Activated CD8-positive, alpha-beta memory T cell treated with anti-CD3 and anti-CD28 coated beads, Interleukin-2, amount 50 U/mL, for 1 hour (primary cell): Measurements from ENCODE around the gene FAAP20.

Source experiments
- DNase-seq: peaks from one replicate; pipeline ENCODE4 v3.0.0-alpha.2; 2020; ENCODE audit errors: extremely low read depth

FAAP20 gene

GRCh38 chr1:2194898-2195673 is 514 bp upstream of the FAAP20 start:
- DNase-seq = peak; percentile 52

DNA sequence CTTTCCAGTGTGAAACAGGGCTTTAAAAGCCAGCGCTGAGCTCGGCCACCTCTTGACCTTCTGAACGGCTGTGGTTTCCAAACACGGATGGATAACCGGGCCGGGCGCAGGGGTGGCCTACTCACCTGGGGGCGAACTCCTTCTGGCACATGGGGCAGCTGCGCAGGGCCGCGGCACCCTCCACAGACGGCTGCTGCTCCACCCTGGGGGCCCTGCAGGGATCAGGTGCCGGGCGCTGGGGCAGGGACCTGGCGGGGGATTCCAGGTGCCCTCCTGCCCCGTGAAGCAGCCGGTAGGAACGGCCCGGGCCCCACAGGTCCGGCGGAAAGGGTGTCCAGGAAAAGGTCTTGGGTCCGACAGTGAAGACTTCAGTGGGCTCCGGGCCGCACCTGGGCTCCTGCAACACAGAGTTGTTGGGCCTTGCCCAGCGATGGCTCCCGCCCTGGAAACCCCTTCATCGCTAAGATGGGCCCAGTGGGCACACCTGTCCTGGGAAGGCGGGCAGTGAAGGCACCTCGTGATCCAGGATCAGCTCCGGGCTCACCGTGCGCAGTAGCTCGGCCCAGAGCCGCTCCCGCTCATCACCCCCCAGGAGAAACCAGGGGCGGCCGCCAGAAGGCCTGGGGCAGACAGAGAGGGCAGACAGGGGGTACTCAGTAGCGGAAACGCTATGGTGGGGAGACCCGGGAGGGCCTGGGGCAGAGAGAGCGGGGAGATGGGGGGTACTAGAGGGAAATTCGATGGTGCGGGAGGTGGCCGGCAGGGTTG is 874 bp downstream of the FAAP20 start:
- no peak for DNase-seq

DNA sequence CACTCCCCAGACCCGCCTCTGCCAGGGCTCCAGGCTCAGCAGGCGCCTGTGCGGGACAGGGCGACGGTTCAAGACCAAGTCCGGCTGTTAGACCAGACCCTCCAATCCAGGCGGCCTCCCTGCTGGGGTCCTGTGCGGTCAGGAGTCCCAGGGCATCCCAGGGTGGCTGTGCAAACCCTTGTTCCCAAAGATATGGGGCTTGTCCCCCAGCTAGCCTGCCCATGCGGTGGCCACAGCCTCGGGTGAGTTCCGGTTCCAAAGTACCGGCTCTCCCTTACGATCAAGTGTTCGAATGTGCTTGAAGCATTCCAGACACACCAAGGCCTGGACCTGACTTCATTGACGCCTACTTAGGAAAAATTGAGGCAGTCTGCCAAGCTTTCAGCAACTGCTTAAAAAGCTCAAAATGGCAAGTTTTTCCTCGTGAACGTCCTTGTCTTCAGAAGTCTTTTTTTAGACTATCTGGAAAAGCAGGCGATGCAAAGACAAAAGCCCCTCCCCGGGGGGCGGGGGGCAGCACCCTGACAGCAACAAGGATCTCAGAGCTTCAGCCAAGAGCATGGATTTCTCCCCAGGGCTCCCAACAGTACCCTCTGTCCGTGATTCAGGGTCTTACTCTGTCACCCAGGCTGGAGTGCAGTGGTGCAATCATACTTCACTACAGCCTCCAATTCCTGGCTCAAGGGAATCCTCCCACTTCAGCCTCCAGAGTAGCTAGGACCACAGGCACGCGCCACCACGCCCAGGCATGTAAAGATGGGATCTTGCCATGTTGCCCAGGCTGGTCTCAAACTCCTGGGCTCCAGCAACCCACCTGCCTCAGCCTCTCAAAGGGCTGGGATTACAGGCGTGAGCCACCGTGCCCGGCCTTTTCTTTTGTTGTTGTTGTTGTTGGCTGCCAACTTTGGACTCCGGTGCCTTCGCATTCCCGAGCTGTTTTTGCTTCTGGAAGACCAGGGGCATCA is 2.3 kb downstream of the FAAP20 start:
- DNase-seq = no peak

DNA sequence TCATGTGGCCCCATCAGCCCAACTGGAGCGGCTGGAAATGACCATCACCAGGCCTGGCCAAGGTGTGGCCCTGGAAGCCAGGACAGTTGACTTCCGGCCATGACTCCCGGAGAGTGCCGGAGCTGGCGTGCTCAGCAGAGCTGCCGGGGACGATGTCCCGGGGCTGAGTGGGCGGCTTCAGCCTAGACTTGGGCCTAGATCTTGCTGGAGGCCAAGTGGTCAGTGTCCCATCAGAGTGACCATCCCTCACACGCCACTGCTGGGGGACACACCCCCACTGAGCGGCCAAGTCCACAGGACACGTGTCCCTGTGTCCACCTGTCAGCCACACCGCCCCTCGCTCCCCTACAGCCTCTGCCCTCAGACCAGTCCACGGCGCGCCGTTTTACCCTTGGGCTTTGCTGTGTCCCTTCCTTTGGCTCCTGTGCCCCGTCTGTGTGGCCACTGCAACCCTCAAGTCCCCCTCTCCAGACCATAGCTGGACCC is 4.0 kb downstream of the FAAP20 start:
- DNase-seq = no peak

DNA sequence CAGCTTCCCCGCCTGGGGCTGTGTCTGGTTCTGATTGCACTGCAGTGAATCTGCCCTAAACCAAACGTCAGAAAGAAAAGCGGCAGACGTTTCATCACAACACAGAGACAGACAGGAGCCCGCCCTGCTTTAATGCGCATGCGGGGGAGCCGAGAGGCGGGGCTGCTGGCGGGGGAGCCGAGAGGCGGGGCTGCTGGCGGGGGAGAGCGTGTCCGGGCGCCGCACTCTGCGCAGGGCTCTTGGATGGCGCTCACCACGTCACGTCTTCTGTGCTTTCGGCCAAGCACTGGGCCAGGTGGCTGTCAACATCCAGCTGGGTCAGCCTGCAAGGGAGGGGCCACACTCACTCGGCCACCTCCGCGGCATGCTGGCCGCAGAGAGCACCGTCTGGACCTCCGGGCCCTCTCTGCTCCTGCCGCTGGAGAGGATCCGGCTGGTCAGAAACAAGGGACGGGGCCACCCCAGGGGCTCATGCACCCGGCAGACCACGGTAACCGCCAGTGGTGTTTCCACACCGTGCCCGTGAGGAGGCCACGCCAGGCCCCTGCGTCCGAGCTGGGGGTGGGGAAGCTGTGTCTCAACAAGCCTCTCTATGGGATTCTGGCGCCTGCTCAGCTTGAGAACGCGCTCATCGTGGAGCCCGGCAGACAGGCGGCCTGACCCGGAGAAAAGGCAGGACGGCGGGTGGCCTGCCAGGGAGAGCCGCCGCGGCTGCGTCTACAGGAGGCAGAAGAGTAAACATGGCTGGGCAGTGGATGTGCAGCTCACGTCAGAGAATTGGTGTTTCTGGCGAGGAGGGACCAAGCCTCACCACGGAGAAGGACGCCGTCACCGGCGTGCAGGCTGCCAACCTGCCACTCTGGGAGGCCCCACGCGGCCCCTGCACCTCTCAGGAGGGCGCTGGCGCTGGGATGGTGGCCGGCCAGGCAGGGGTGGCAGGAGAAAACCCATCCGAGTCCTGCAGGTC is 4.8 kb downstream of the FAAP20 start:
- peak; percentile 74 for DNase-seq

- DNase-seq = no peak
Measured at GRCh38 chr1:2188336-2188735, 6.2 kb downstream of the FAAP20 start.

GRCh38 chr1:2187619-2188018 is 7.0 kb downstream of the FAAP20 start:
- no peak for DNase-seq

DNA sequence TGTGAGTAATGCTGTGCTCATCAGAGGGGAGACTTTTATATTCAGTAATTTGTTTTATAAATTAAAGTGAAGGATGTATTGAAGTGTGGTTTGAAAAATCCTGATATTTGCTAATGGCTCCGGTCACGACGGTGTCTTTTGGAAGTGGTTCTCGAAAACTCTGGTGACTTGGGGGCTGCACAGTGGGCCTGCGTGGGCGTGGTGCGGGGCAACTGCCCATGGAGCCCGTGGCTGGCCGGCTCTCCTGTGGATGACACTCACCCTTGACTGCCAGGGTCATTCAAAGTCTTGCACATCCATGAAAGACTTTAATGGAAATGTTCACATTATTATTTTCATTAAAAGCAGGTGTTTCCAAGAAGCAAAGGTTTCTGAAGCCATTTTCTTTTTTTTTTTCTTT is 7.7 kb downstream of the FAAP20 start:
- no peak for DNase-seq

GRCh38 chr1:2185880-2186855 is 8.4 kb downstream of the FAAP20 start:
- no peak for DNase-seq

DNA sequence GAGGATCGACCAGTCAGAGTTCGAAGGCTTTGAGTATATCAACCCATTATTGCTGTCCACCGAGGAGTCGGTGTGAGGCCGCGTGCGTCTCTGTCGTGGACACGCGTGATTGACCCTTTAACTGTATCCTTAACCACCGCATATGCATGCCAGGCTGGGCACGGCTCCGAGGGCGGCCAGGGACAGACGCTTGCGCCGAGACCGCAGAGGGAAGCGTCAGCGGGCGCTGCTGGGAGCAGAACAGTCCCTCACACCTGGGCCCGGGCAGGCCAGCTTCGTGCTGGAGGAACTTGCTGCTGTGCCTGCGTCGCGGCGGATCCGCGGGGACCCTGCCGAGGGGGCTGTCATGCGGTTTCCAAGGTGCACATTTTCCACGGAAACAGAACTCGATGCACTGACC is 9.6 kb downstream of the FAAP20 start:
- DNase-seq = no peak

GRCh38 chr1:2184531-2184930 is 10.0 kb downstream of the FAAP20 start:
- no peak for DNase-seq

GRCh38 chr1:2183937-2184334 is 10.6 kb downstream of the FAAP20 start:
- no peak for DNase-seq

DNA sequence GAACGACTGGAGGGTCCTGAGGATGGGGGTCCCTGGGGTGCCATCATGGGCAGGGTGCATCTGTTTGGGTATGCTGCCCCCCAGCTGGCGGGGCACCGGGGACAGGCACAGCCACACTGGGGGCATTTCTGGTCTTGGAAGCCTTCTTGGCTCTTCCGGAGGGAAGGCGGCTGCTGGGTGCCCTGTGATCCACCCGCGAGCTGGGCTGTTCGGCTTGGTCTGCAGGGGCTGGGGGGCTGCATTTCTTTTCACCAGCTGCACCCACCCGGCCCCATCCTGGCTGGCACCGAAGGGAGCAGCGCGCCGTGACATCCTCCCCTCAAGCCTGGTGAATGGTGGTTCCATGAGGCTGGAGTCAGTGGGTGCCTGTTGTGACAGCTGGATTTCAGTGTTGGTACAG is 12.2 kb downstream of the FAAP20 start:
- DNase-seq = no peak

- DNase-seq = no peak
Measured at GRCh38 chr1:2181752-2182151, 12.8 kb downstream of the FAAP20 start.

- no peak for DNase-seq
Measured at GRCh38 chr1:2181271-2181670, 13.3 kb downstream of the FAAP20 start.

DNA sequence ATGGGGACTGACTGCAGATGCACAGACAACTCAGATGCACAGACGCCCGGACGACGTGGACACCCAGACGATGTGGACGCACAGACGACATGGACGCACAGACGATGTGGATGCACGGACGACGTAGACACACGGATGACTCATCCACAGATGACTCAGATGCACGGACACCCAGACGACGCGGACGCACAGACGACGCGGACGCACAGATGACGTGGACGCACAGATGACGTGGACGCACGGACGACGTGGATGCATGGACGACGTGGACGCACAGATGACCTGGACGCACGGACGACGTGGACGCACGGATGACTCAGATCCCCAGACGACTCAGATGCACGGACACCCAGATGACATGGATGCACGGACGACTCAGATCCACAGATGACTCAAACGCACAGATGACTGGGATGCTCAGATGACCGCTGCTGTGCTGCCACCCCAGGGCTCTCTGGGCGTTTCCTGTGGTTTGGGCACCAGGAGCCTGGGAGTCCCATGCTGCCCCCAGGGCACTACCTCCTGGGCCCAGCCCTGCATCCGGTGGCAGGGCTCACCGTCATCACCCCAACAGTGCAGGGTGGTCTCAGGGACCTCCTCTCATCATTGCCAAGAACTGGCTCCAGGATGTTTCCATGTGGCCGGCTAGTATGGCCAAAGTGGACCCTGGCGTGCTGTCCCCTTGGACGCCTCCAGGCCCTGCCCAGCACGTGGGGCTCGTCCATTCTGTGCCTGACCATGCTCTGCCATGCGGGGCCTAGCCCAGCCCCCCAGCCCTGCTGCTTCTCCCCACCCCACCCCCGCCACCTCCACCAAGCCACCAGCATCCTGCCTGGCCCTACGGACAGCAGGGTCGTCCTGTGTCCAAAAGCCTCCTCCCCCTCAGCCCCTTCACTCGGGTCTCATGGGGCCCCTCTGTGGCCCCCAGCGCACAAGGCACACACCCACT is 14.0 kb downstream of the FAAP20 start:
- DNase-seq = no peak

DNA sequence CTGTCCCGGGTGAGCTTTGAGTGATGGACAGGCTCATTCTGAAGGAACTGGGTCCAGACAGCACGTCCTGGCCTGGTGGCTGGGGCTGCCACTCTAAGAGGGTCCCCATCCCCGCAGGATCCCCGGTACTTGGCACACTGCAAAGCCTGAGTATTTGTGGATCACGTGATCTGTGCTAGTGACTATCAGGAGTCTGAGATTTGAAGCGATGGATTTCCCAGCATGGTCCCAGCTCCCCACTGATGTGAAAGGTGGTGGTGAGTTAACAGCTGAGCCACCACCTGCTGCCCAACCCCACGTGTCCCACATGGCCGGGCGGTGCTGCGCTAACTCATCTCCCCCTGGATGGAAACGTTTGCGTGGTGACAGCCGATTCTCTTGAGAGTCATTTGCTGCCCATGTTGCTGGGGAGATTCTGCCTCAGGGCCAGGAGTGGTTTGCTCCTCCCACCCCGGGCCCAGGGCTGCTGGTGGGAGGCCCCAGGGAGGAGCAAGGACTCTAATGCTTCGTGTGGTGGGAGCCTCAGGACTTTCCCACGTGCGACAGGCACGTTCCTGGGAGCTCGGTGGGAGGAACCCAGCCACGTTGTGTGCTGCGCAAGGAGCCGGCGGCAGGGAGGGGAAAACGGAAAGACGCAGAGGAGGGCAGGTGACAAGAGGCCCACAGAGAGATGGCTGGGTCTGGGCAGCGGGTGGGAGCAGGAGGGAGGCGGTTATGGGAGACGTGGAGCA is 15.1 kb downstream of the FAAP20 start:
- no peak for DNase-seq

DNA sequence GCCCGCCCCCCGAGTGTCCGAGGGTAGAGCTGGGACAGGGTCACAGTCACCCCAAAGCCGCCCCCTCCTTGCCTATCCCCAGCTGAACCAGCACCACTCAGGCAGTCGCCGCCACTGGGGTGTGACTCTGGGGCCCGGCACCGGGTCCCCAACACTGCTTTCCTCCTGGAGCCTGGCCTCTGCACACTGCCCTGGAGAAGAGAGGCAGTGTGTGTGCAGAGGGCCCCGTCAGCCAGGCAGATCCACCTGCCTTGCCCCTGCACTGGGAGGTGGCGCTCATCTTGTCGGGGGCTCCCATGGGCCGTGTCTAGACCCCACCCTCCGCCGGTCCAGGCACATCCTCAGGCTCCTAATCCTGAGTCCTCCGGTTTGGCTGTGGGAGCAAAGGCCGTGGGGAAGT is 15.7 kb downstream of the FAAP20 start:
- no peak for DNase-seq
